ENCODE measurements around the gene ARNT2. TPM values are rescaled to one million over a fixed set of nuclear protein-coding genes. Genes with fewer than 3 reads are reported as not detected.

The ARNT2 gene
- total RNA-seq, 1 experiment from 2014 or later = 3.6 TPM

- no peak overlapping the region for H3K4me3 Mint-ChIP-seq (ENCODE audit: low read depth, unreplicated experiment)
- intact Hi-C loops (cut with micrococcal nuclease; ENCODE audit: unreplicated experiment) = no loop called here
- CTCF ChIA-PET = no interaction called here
Observed at GRCh38 chr15:80533790-80534333, 129.7 kb downstream of the ARNT2 start.

GRCh38 chr15:80536231-80536630 is 132.0 kb downstream of the ARNT2 start:
- no peak for DNase-seq
- intact Hi-C loops (cut with micrococcal nuclease; ENCODE audit: unreplicated experiment) = no loop called here
- BruUV-seq (replicated peaks) = no TSS peak
- CTCF ChIA-PET = interaction anchor here (1.1 kb wide), 1 partner anchor 10 kb away, joined by 4 read pairs; no protein-coding TSS in a partner anchor
- no peaks in the 10 kb centered on the region for H3K36me3 Mint-ChIP-seq (ENCODE audit: insufficient read depth, unreplicated experiment)
- peaks cover 41% of the 10 kb centered on the region for H3K27me3 Mint-ChIP-seq (ENCODE audit: unreplicated experiment)
- TF ChIP-seq, protein P1, sequence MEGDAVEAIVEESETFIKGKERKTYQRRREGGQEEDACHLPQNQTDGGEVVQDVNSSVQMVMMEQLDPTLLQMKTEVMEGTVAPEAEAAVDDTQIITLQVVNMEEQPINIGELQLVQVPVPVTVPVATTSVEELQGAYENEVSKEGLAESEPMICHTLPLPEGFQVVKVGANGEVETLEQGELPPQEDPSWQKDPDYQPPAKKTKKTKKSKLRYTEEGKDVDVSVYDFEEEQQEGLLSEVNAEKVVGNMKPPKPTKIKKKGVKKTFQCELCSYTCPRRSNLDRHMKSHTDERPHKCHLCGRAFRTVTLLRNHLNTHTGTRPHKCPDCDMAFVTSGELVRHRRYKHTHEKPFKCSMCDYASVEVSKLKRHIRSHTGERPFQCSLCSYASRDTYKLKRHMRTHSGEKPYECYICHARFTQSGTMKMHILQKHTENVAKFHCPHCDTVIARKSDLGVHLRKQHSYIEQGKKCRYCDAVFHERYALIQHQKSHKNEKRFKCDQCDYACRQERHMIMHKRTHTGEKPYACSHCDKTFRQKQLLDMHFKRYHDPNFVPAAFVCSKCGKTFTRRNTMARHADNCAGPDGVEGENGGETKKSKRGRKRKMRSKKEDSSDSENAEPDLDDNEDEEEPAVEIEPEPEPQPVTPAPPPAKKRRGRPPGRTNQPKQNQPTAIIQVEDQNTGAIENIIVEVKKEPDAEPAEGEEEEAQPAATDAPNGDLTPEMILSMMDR (IDR thresholded peaks at IDR 0.05; ENCODE audit: unreplicated experiment) = no peak
- H3K9me3 Mint-ChIP-seq (ENCODE audit: low read depth, unreplicated experiment) = peaks cover 15% of the 10 kb centered on the region
- H3K4me3 Mint-ChIP-seq (ENCODE audit: low read depth, unreplicated experiment) = no peak overlapping the region
- H3K4me1 Mint-ChIP-seq (ENCODE audit: low read depth, unreplicated experiment) = no peaks in the 10 kb centered on the region
- H3K27ac Mint-ChIP-seq (ENCODE audit: unreplicated experiment) = no peak overlapping the region

More at GRCh38 chr15:80533790-80534333, 129.7 kb downstream of the ARNT2 start:
- TF ChIP-seq, protein P1 (IDR thresholded peaks at IDR 0.05; ENCODE audit: unreplicated experiment) = no peak
- no TSS peak for BruUV-seq (replicated peaks)
- Mint-ChIP-seq H3K9me3 (ENCODE audit: low read depth, unreplicated experiment) (peaks cover 15% of the 10 kb centered on the region), H3K27me3 (ENCODE audit: unreplicated experiment) (peaks cover 60% of the 10 kb centered on the region), H3K4me1 (ENCODE audit: low read depth, unreplicated experiment) (no peaks in the 10 kb centered on the region), H3K36me3 (ENCODE audit: insufficient read depth, unreplicated experiment) (no peaks in the 10 kb centered on the region), H3K27ac (ENCODE audit: unreplicated experiment) (no peak overlapping the region)
- no peak for DNase-seq

DNA sequence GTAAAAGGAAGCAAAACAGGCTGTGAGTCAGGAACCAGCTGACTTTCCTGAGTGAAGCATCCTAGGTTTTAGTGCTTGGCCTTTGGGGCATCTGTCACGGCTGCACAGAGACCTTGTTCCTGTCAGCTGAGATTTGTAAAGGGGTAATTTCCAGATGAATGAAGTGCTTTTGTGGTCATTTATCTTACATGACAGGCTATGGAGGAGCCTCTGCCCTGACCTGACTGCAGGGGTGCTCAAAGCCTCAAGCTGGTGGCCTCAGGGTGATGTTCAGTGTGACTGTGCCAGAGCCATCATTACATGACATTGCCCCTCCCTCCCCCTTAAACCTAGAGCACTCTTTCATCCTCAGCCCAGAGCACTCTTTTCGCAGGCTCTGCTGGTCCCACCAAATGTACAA is 132.5 kb downstream of the ARNT2 start:
- no peaks in the 10 kb centered on the region for H3K4me1 Mint-ChIP-seq (ENCODE audit: low read depth, unreplicated experiment)
- DNase-seq = no peak
- no TSS peak for BruUV-seq (replicated peaks)
- CTCF ChIA-PET = interaction anchor here (1.1 kb wide), 1 partner anchor 9 kb away, joined by 4 read pairs; no protein-coding TSS in a partner anchor
- H3K27me3 Mint-ChIP-seq (ENCODE audit: unreplicated experiment) = peaks cover 41% of the 10 kb centered on the region
- no peak overlapping the region for H3K27ac Mint-ChIP-seq (ENCODE audit: unreplicated experiment)
- intact Hi-C loops (cut with micrococcal nuclease; ENCODE audit: unreplicated experiment) = no loop called here
- TF ChIP-seq, protein P1 (IDR thresholded peaks at IDR 0.05; ENCODE audit: unreplicated experiment) = no peak
- no peaks in the 10 kb centered on the region for H3K36me3 Mint-ChIP-seq (ENCODE audit: insufficient read depth, unreplicated experiment)
- H3K9me3 Mint-ChIP-seq (ENCODE audit: low read depth, unreplicated experiment) = peaks cover 15% of the 10 kb centered on the region
- H3K4me3 Mint-ChIP-seq (ENCODE audit: low read depth, unreplicated experiment) = no peak overlapping the region

DNA sequence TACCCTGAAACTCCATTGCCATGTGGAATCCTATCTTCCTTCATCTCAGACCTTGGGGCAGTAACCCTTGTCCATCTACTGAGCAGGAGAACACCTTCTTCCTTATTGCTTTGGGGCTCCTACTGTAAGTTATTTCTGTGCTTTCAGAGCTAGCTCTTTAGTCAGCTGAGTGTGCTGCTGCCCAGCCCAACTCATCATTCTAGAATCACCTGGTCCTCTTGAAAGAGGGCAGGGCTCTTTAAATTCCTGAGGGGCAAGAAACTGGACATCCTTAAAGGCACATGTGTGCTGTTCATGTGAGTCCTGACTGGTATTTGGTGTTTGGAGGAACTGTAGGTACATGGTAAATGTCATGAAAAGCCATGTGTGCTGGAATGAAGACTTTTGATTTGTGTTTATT is 140.9 kb downstream of the ARNT2 start:
- H3K9me3 Mint-ChIP-seq (ENCODE audit: low read depth, unreplicated experiment) = no peaks in the 10 kb centered on the region
- intact Hi-C loops (cut with micrococcal nuclease; ENCODE audit: unreplicated experiment) = no loop called here
- H3K36me3 Mint-ChIP-seq (ENCODE audit: insufficient read depth, unreplicated experiment) = no peaks in the 10 kb centered on the region
- BruUV-seq (replicated peaks) = no TSS peak
- CTCF ChIA-PET = no interaction called here
- TF ChIP-seq, protein P1 (IDR thresholded peaks at IDR 0.05; ENCODE audit: unreplicated experiment) = no peak
- peaks cover 13% of the 10 kb centered on the region for H3K4me1 Mint-ChIP-seq (ENCODE audit: low read depth, unreplicated experiment)
- no peak overlapping the region for H3K27ac Mint-ChIP-seq (ENCODE audit: unreplicated experiment)
- no peak overlapping the region for H3K4me3 Mint-ChIP-seq (ENCODE audit: low read depth, unreplicated experiment)
- no peak for DNase-seq
- peaks cover 31% of the 10 kb centered on the region for H3K27me3 Mint-ChIP-seq (ENCODE audit: unreplicated experiment)

All from Calu3 (cell line).